Kidney epithelial cell (primary cell): ENCODE results near the gene GAL3ST3. TPM values are rescaled to one million over a fixed set of nuclear protein-coding genes. Genes with fewer than 3 reads are reported as not detected.

ENCODE experiments used
- DNase-seq: peaks from one replicate; pipeline ENCODE4 v3.0.0-alpha.2; 2010; ENCODE audit warnings: low read depth
- H3K27me3 ChIP-seq: 2 replicates; pipeline ENCODE4 v1.6.0; 2011; ENCODE audit warnings: low read length; ENCODE audit not compliant: control insufficient read depth, insufficient read depth
- H3K36me3 ChIP-seq: 2 replicates; pipeline ENCODE4 v1.5.1; 2011; ENCODE audit warnings: low read length; ENCODE audit not compliant: control insufficient read depth, insufficient read depth
- H3K4me3 ChIP-seq: 2 replicates; pipeline ENCODE4 v1.5.1; 2011; ENCODE audit warnings: low read depth, mild to moderate bottlenecking, control low read depth, low read length
- total RNA-seq: library from RNA; depleted of rRNA; stranded (reverse); fragments of >200 nt; gene quantifications from 2 replicates; pipeline ENCODE4 v1.2.3, GENCODE V29; 2015
- TF ChIP-seq, protein P1 (sequence below): IDR thresholded peaks from 2 replicates; pipeline ENCODE4 v1.5.1; 2011; ENCODE audit warnings: mild to moderate bottlenecking, moderate library complexity, low read length, control low read depth, inconsistent platforms; ENCODE audit not compliant: insufficient read depth, poor library complexity, severe bottlenecking

Gene GAL3ST3
- total RNA-seq, 1 donor from 2014 or later, result 4.4 TPM

DNA sequence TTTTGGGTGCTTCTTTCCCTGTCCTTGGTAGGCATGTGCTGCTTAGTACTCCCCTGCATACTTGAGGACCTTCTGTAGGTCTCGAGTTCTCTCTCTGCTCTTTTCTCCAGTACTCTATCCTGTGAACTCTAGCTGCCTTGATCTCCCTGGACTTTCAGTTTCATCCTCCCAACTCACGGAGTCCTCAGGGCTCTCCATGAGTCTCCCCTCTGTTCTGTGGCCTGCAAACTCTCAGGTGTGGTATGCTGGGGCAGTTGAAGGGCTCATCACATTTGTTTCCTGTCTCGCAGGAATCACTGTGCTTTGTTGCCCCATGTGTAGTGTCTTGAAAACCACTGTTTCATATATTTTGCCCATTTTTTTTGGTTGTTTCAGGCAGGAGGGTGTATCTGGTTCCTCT is 17.8 kb upstream of the GAL3ST3 start:
- Histone ChIP-seq H3K27me3 (no peaks in the 10 kb centered on the region), H3K4me3 (no peak overlapping the region), H3K36me3 (peaks cover 6% of the 10 kb centered on the region)
- no peak for DNase-seq
- TF ChIP-seq, protein P1, sequence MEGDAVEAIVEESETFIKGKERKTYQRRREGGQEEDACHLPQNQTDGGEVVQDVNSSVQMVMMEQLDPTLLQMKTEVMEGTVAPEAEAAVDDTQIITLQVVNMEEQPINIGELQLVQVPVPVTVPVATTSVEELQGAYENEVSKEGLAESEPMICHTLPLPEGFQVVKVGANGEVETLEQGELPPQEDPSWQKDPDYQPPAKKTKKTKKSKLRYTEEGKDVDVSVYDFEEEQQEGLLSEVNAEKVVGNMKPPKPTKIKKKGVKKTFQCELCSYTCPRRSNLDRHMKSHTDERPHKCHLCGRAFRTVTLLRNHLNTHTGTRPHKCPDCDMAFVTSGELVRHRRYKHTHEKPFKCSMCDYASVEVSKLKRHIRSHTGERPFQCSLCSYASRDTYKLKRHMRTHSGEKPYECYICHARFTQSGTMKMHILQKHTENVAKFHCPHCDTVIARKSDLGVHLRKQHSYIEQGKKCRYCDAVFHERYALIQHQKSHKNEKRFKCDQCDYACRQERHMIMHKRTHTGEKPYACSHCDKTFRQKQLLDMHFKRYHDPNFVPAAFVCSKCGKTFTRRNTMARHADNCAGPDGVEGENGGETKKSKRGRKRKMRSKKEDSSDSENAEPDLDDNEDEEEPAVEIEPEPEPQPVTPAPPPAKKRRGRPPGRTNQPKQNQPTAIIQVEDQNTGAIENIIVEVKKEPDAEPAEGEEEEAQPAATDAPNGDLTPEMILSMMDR, result no peak

DNA sequence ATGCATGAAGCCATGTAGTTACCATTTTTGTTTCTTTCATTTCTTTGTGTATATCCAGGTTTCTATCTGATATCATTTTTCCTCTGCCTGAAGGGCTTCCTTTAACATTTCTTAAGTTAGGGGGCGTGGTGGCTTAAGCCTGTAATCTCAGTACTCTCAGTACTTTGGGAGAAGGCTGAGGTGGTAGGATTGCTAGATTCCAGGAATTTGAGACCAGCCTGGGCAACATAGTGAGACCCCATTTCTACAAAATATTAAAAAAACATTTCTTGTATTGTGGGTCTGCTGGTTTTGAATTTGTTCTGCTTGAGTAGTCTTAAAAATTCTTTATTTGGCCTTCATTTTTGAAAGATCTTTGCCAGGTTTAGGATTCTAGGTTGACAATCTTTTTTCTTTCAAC is 15.6 kb upstream of the GAL3ST3 start:
- H3K27me3 ChIP-seq, result no peaks in the 10 kb centered on the region
- peaks cover 8% of the 10 kb centered on the region for H3K36me3 ChIP-seq
- no peak for DNase-seq
- H3K4me3 ChIP-seq, result no peak overlapping the region
- TF ChIP-seq, protein P1, result no peak

DNA sequence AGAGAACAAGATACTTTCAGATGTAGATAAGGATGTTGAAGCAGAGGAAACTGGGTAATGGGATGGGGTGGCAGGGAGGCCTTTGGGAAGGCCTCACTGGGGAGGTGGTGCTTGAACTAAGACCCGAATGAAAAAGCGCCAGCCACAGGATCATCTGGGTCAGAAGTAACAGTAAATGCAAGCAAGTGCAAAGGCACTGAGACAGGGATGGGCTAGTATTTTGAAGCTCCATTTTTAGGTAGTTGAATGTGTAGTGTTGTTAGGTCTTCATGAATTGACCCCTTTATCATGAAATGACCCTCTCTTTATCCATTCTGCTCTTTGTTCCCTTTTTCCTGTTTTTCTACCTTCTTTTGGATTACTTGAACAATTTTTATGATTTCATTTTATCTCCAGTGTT is 14.9 kb upstream of the GAL3ST3 start:
- Histone ChIP-seq H3K4me3 (no peak overlapping the region), H3K36me3 (peaks cover 7% of the 10 kb centered on the region), H3K27me3 (no peaks in the 10 kb centered on the region)
- no peak for DNase-seq
- TF ChIP-seq, protein P1, result no peak

DNA sequence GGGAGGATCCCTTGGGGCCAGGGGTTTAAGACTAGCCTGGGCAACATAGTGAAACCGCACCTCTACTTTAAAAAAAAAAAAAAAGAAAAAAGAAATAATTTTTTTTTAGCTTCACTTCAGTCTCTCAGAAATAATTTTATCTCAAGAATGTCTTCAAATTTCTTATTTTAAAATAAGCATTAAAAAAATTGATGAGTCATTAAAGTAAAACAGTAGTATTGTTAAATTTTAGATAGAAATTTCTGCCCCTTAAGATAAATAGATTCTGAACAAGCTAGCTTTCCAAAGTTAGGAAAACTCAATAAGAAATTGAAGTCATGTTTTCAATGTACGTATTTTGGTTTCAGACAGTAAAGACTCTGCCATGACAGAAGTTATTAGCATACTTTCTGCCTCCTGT is 13.4 kb upstream of the GAL3ST3 start:
- Histone ChIP-seq H3K36me3 (peaks cover 8% of the 10 kb centered on the region), H3K27me3 (no peaks in the 10 kb centered on the region), H3K4me3 (no peak overlapping the region)
- TF ChIP-seq, protein P1, result no peak
- no peak for DNase-seq

DNA sequence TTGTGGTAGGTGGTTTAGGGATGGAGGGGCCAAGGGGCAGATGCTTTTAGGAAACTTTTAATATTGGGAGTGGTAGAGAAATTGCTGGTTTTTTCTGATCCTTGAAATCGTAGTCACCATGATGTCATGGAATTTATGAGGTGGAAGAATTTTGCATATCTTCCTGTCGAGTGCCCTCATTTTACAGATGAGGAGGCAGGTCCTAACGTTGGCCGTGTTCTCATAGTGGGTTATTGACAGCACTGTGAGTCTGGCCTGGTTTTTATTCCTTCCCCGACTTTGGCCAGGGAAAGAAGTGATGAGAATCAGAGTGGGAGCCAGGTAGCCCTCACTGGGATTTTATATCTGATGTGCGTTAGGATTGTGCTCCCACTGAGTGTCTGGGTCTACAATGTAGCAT is 12.3 kb upstream of the GAL3ST3 start:
- peaks cover 9% of the 10 kb centered on the region for H3K36me3 ChIP-seq
- no peak overlapping the region for H3K4me3 ChIP-seq
- no peak for DNase-seq
- TF ChIP-seq, protein P1, result no peak
- H3K27me3 ChIP-seq, result no peaks in the 10 kb centered on the region

DNA sequence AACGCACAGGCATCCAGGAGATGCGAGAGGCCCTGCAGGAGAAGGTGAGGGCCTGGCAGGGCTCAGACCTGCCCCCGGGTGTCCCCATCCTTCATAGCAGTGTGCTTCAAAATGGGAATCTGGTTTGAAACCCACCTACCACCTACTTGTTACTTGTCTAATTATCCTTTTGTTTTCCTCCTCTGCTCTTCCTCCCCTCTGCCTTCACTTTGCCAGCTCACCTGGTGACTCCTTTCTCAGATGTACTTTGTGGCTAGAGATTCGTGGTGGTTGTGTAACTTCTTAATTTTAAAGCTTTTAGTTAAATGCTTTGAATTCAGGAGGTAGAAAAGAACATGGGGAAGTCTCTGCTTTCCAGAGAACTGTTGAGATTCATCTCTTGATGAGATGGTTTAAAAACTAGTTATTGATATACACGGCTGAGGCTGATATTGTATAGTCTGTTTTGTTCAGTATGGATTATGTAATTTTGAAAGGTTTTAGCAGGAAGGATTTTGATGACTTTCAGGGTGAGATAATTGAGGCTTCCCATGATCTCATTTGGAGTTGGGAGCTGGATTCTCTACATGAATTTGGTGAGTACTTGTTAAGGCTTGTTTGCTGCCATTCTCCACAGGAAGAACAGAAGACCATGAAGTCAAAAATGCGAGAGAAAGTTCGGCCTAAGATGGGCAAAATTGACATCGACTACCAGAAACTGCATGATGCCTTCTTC is 11.2 kb upstream of the GAL3ST3 start:
- no peaks in the 10 kb centered on the region for H3K27me3 ChIP-seq
- TF ChIP-seq, protein P1, result no peak
- peaks cover 9% of the 10 kb centered on the region for H3K36me3 ChIP-seq
- no peak for DNase-seq
- no peak overlapping the region for H3K4me3 ChIP-seq
